ENCODE results near the gene ROBO3. TPM values are rescaled to one million over a fixed set of nuclear protein-coding genes. Genes with fewer than 3 reads are reported as not detected.
A peak's percentile ranks its signal among the peaks of the same experiment; 100 is the strongest.

Gene ROBO3
- total and polyA plus RNA-seq, 2 of the 8 experiments (the other 6 are each of a cell fraction or from before 2014, with no cell fraction given), result 12.1 to 24.6 TPM

DNA sequence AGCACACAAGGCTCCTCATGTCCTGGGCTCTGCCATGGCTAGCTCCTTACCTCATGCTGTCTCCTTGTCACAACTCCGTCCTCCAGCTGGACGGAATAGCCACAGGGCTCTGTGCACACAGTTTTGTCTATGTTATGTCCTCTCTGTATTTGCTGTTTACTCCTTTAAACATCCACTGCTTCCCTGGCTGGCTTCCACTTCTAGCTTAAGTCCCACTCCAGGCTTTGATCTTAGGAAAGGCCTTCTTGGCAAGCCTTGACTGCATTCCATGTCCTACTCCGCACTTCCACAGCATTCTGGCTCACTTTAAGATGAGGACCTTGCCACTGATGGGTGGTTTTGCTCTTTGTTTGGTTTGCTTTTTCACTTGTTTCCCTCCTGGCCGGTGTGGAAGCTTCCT is 22.9 kb upstream of the ROBO3 start (continued):
- TF ChIP-seq CTBP2 (IDR thresholded peaks at IDR 0.05; ENCODE audit: borderline replicate concordance, insufficient read depth, insufficient read length, low read length) (no peak), RNF2 (IDR thresholded peaks at IDR 0.05; ENCODE audit: borderline replicate concordance, low read depth, low read length, missing control alignments, poor library complexity, severe bottlenecking) (peak; percentile 47), TEAD4 (IDR thresholded peaks at IDR 0.05; ENCODE audit: low read depth, low read length) (no peak), SP1 (IDR thresholded peaks at IDR 0.05; ENCODE audit: low read depth, low read length) (no peak), CBX5 (IDR thresholded peaks at IDR 0.05; ENCODE audit: low read depth, low read length) (no peak), CREB1 (IDR thresholded peaks at IDR 0.05) (no peak), SIN3A (conservative IDR thresholded peaks at IDR 0.05 in 1 of 2, IDR thresholded peaks at IDR 0.05 in 1 of 2; ENCODE audit: low read depth in 1 of 2, low read length in 2 of 2) (no peak), EP300 (IDR thresholded peaks at IDR 0.05; ENCODE audit: borderline replicate concordance in 1 of 2, low read depth in 2 of 2, low read length in 2 of 2) (no peak), SP2 (IDR thresholded peaks at IDR 0.05; ENCODE audit: low read length) (no peak), EZH2 (IDR thresholded peaks at IDR 0.05; ENCODE audit: low read depth, low read length, severe bottlenecking) (peak; percentile 60), CHD2 (IDR thresholded peaks at IDR 0.05; ENCODE audit: low read length) (no peak), RXRA (IDR thresholded peaks at IDR 0.05; ENCODE audit: insufficient read depth, low read depth, low read length) (no peak), CBX8 (IDR thresholded peaks at IDR 0.05; ENCODE audit: borderline replicate concordance, low read depth, low read length) (peak; percentile 43; the same call in 1 of the 2 replicates), SRF (IDR thresholded peaks at IDR 0.05; ENCODE audit: low read depth, low read length) (no peak)
- TF ChIP-seq, protein P1, sequence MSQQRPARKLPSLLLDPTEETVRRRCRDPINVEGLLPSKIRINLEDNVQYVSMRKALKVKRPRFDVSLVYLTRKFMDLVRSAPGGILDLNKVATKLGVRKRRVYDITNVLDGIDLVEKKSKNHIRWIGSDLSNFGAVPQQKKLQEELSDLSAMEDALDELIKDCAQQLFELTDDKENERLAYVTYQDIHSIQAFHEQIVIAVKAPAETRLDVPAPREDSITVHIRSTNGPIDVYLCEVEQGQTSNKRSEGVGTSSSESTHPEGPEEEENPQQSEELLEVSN (IDR thresholded peaks at IDR 0.05), result no peak

Data from H1 (cell line).